HUES64 (cell line): ENCODE results near the gene ANKRD6.

Source experiments
- H3K27ac ChIP-seq: 2 replicates; pipeline ENCODE4 v1.7.0; 2013; ENCODE audit warnings: low read depth, low read length, inconsistent platforms
- H3K27me3 ChIP-seq: 2 replicates; pipeline ENCODE4 v1.6.1; 2013; ENCODE audit warnings: mild to moderate bottlenecking, low read length; ENCODE audit not compliant: insufficient read depth
- H3K36me3 ChIP-seq: 2 replicates; pipeline ENCODE4 v1.6.1; 2013; ENCODE audit warnings: mild to moderate bottlenecking, low read length; ENCODE audit not compliant: insufficient read depth
- H3K4me1 ChIP-seq: 2 replicates; pipeline ENCODE4 v1.6.1; 2013; ENCODE audit warnings: mild to moderate bottlenecking, low read length, moderate library complexity; ENCODE audit not compliant: insufficient read depth
- H3K4me3 ChIP-seq: 2 replicates; pipeline ENCODE4 v1.5.1; 2013; ENCODE audit warnings: mild to moderate bottlenecking, low read length, moderate library complexity
- H3K9ac ChIP-seq: 2 replicates; pipeline ENCODE4 v1.6.1; 2013; ENCODE audit warnings: mild to moderate bottlenecking, low read depth, low read length
- H3K9me3 ChIP-seq: 2 replicates; pipeline ENCODE4 v1.6.1; 2013; ENCODE audit warnings: low read depth, low read length; ENCODE audit not compliant: insufficient read depth
- WGBS: fragments of 150-250, 120-280 bp; methylation state at CpG from one replicate; pipeline ENCODE4 v1.1.7; 2013; ENCODE audit warnings: missing lambda C conversion rate; 5-methylcytosine and 5-hydroxymethylcytosine counted together

ANKRD6 gene

GRCh38 chr6:89542081-89542857 lies 109.3 kb downstream of the ANKRD6 start:
- H3K9me3 ChIP-seq: no peaks in the 10 kb centered on the region
- H3K36me3 ChIP-seq: no peaks in the 10 kb centered on the region
- H3K9ac ChIP-seq: no peak overlapping the region
- no peak overlapping the region for H3K4me3 ChIP-seq
- no peak overlapping the region for H3K27ac ChIP-seq
- WGBS: 94% methylated on average over 12 of the region's 12 CpGs
- H3K27me3 ChIP-seq: no peaks in the 10 kb centered on the region
- no peaks in the 10 kb centered on the region for H3K4me1 ChIP-seq

- Histone ChIP-seq H3K9ac (no peak overlapping the region), H3K27ac (no peak overlapping the region), H3K4me1 (no peaks in the 10 kb centered on the region), H3K36me3 (no peaks in the 10 kb centered on the region), H3K9me3 (no peaks in the 10 kb centered on the region), H3K4me3 (no peak overlapping the region), H3K27me3 (no peaks in the 10 kb centered on the region)
- WGBS: 85% methylated on average over 3 of the region's 3 CpGs
Observed at GRCh38 chr6:89542866-89543265, 109.9 kb downstream of the ANKRD6 start.

- H3K27me3 ChIP-seq: no peaks in the 10 kb centered on the region
- H3K27ac ChIP-seq: no peak overlapping the region
- H3K36me3 ChIP-seq: no peaks in the 10 kb centered on the region
- H3K9ac ChIP-seq: no peak overlapping the region
- WGBS: 82% methylated on average over 5 of the region's 5 CpGs
- no peak overlapping the region for H3K4me3 ChIP-seq
- no peaks in the 10 kb centered on the region for H3K9me3 ChIP-seq
- no peaks in the 10 kb centered on the region for H3K4me1 ChIP-seq
Observed at GRCh38 chr6:89547281-89547680, 114.3 kb downstream of the ANKRD6 start.

- Histone ChIP-seq H3K4me1 (peaks cover 19% of the 10 kb centered on the region), H3K27ac (no peak overlapping the region), H3K9ac (no peak overlapping the region), H3K27me3 (no peaks in the 10 kb centered on the region), H3K9me3 (peaks cover 9% of the 10 kb centered on the region), H3K4me3 (no peak overlapping the region), H3K36me3 (no peaks in the 10 kb centered on the region)
- WGBS: 95% methylated on average over 5 of the region's 5 CpGs
Observed at GRCh38 chr6:89553431-89553830, 120.5 kb downstream of the ANKRD6 start.

- WGBS: 94% methylated on average over 3 of the region's 5 CpGs
Observed at GRCh38 chr6:89554106-89554505, 121.2 kb downstream of the ANKRD6 start.

GRCh38 chr6:89555031-89555430 lies 122.1 kb downstream of the ANKRD6 start:
- Histone ChIP-seq H3K36me3 (no peaks in the 10 kb centered on the region), H3K4me3 (no peak overlapping the region; the same call in 1 of the 2 replicates), H3K27me3 (no peaks in the 10 kb centered on the region), H3K27ac (no peak overlapping the region), H3K4me1 (peaks cover 19% of the 10 kb centered on the region), H3K9me3 (peaks cover 9% of the 10 kb centered on the region), H3K9ac (no peak overlapping the region)
- WGBS: no CpG with 5 or more reads among the region's 4 CpGs

More at GRCh38 chr6:89554106-89554505, 121.2 kb downstream of the ANKRD6 start:
- H3K4me1 ChIP-seq: peaks cover 19% of the 10 kb centered on the region
- H3K4me3 ChIP-seq: no peak overlapping the region
- no peaks in the 10 kb centered on the region for H3K27me3 ChIP-seq
- no peak overlapping the region for H3K27ac ChIP-seq
- no peaks in the 10 kb centered on the region for H3K36me3 ChIP-seq
- peaks cover 9% of the 10 kb centered on the region for H3K9me3 ChIP-seq
- no peak overlapping the region for H3K9ac ChIP-seq

- H3K27me3 ChIP-seq: no peaks in the 10 kb centered on the region
- H3K4me3 ChIP-seq: no peak overlapping the region; the same call in 1 of the 2 replicates
- 7% methylated on average over 3 of the region's 3 CpGs for WGBS
- H3K27ac ChIP-seq: no peak overlapping the region; the same call in 1 of the 2 replicates
- H3K9me3 ChIP-seq: peaks cover 9% of the 10 kb centered on the region
- no peak overlapping the region for H3K9ac ChIP-seq
- no peaks in the 10 kb centered on the region for H3K36me3 ChIP-seq
- peaks cover 19% of the 10 kb centered on the region for H3K4me1 ChIP-seq
Observed at GRCh38 chr6:89555806-89556205, 122.9 kb downstream of the ANKRD6 start.

- H3K36me3 ChIP-seq: no peaks in the 10 kb centered on the region
- WGBS: 63% methylated on average over 1 of the region's 1 CpG
- no peak overlapping the region for H3K4me3 ChIP-seq
- no peaks in the 10 kb centered on the region for H3K27me3 ChIP-seq
- peaks cover 24% of the 10 kb centered on the region for H3K4me1 ChIP-seq
- H3K27ac ChIP-seq: no peak overlapping the region
- H3K9ac ChIP-seq: no peak overlapping the region
- peaks cover 9% of the 10 kb centered on the region for H3K9me3 ChIP-seq
Observed at GRCh38 chr6:89559487-89559886, 126.5 kb downstream of the ANKRD6 start.

- peaks cover 9% of the 10 kb centered on the region for H3K9me3 ChIP-seq
- H3K27ac ChIP-seq: no peak overlapping the region
- no peak overlapping the region for H3K9ac ChIP-seq
- H3K27me3 ChIP-seq: no peaks in the 10 kb centered on the region
- H3K4me1 ChIP-seq: peaks cover 9% of the 10 kb centered on the region; the same call in 1 of the 2 replicates
- no peak overlapping the region for H3K4me3 ChIP-seq
- no peaks in the 10 kb centered on the region for H3K36me3 ChIP-seq
- 69% methylated on average over 21 of the region's 21 CpGs for WGBS
Observed at GRCh38 chr6:89562093-89562973, 129.4 kb downstream of the ANKRD6 start.

GRCh38 chr6:89563866-89564265 lies 130.9 kb downstream of the ANKRD6 start:
- no peak overlapping the region for H3K4me3 ChIP-seq
- no peaks in the 10 kb centered on the region for H3K27me3 ChIP-seq
- no peaks in the 10 kb centered on the region for H3K36me3 ChIP-seq
- no peak overlapping the region for H3K9ac ChIP-seq
- H3K4me1 ChIP-seq: peaks cover 9% of the 10 kb centered on the region; the same call in 1 of the 2 replicates
- H3K9me3 ChIP-seq: no peaks in the 10 kb centered on the region
- WGBS: 88% methylated on average over 1 of the region's 1 CpG
- no peak overlapping the region for H3K27ac ChIP-seq

- Histone ChIP-seq H3K9me3 (no peaks in the 10 kb centered on the region), H3K36me3 (no peaks in the 10 kb centered on the region), H3K4me1 (peaks cover 9% of the 10 kb centered on the region; the same call in 1 of the 2 replicates), H3K27ac (no peak overlapping the region), H3K27me3 (no peaks in the 10 kb centered on the region), H3K4me3 (no peak overlapping the region), H3K9ac (no peak overlapping the region)
- WGBS: 88% methylated on average over 8 of the region's 8 CpGs
Observed at GRCh38 chr6:89564752-89565427, 131.9 kb downstream of the ANKRD6 start.
